Smooth muscle cell (in vitro differentiated cells): ENCODE measurements around the gene SRPK3. TPM values are rescaled to one million over a fixed set of nuclear protein-coding genes. Genes with fewer than 3 reads are reported as not detected.

ENCODE experiments used
- DNase-seq: peaks from one replicate; lab custom pipeline; 2025; ENCODE audit not compliant: unreplicated experiment; lab: John Stamatoyannopoulos, UW
- H2AFZ ChIP-seq: fragments of 200-600 bp; sonication (generic); 2 replicates; pipeline ENCODE4 v1.6.0; 2016; ENCODE audit warnings: antibody characterized with exemption, low read depth, mild to moderate bottlenecking
- H3F3A ChIP-seq: fragments of 200-600 bp; sonication (generic); 2 replicates; pipeline ENCODE4 v1.6.0; 2017; ENCODE audit warnings: antibody characterized with exemption, low read depth
- H3K27ac ChIP-seq: fragments of 200-600 bp; sonication (generic); 2 replicates; pipeline ENCODE4 v1.5.1; 2016; ENCODE audit warnings: low read depth, mild to moderate bottlenecking
- H3K27me3 ChIP-seq: fragments of 200-600 bp; sonication (generic); 2 replicates; pipeline ENCODE4 v1.6.1; 2016; ENCODE audit warnings: low read depth, mild to moderate bottlenecking
- H3K36me3 ChIP-seq: fragments of 200-600 bp; sonication (generic); 2 replicates; pipeline ENCODE4 v1.5.1; 2016; ENCODE audit warnings: low read depth
- H3K4me1 ChIP-seq: fragments of 200-600 bp; sonication (generic); 2 replicates; pipeline ENCODE4 v1.5.1; 2016; ENCODE audit warnings: low read depth
- H3K4me2 ChIP-seq: fragments of 200-600 bp; sonication (generic); 2 replicates; pipeline ENCODE4 v1.6.0; 2016; ENCODE audit warnings: mild to moderate bottlenecking
- H3K4me3 ChIP-seq: fragments of 200-600 bp; sonication (generic); 2 replicates; pipeline ENCODE4 v1.5.1; 2016; ENCODE audit warnings: mild to moderate bottlenecking
- H3K79me2 ChIP-seq: fragments of 200-600 bp; sonication (generic); 2 replicates; pipeline ENCODE4 v1.6.0; 2016; ENCODE audit warnings: low read depth, mild to moderate bottlenecking
- H3K9ac ChIP-seq: fragments of 200-600 bp; sonication (generic); 2 replicates; pipeline ENCODE4 v1.6.0; 2016; ENCODE audit warnings: low read depth
- H3K9me3 ChIP-seq: fragments of 200-600 bp; sonication (generic); replicated peaks from 2 replicates; pipeline ENCODE4 v1.5.1; 2016; ENCODE audit warnings: low read depth
- H4K20me1 ChIP-seq: fragments of 200-600 bp; sonication (generic); 2 replicates; pipeline ENCODE4 v1.6.0; 2016; ENCODE audit warnings: low read depth
- CTCF ChIP-seq: fragments of 200-600 bp; sonication (generic); IDR thresholded peaks from 2 replicates; pipeline ENCODE4 v1.5.1; 2017; ENCODE audit warnings: borderline replicate concordance, mild to moderate bottlenecking, antibody characterized with exemption; ENCODE audit not compliant: insufficient read depth, poor library complexity, severe bottlenecking
- WGBS: methylation state at CpG from one replicate; pipeline ENCODE4 v1.1.7; 2016; ENCODE audit warnings: low lambda C conversion rate; 5-methylcytosine and 5-hydroxymethylcytosine counted together
- polyA plus RNA-seq: library from polyadenylated mRNA; unstranded; fragments of >200 nt; fragmentation: Nextera tagmentation; extraction: Ambion mirVana; gene quantifications from 2 replicates; pipeline ENCODE4 v1.2.1, GENCODE V29; 2016
- total RNA-seq: library from RNA; depleted of rRNA; stranded (reverse); fragments of >200 nt; gene quantifications from 2 replicates; pipeline ENCODE4 v1.2.3, GENCODE V29; 2014

Gene SRPK3
- total and polyA plus RNA-seq, 2 experiments from 2014 or later = 0.05 TPM; not detected in 1

- Histone ChIP-seq H3K27me3 (no peaks in the 10 kb centered on the region), H3F3A (no peaks in the 10 kb centered on the region), H3K27ac (no peak overlapping the region), H3K4me2 (no peak overlapping the region), H3K9ac (no peak overlapping the region), H4K20me1 (no peaks in the 10 kb centered on the region), H3K4me3 (no peak overlapping the region), H3K4me1 (no peaks in the 10 kb centered on the region), H3K9me3 (no peaks in the 10 kb centered on the region), H2AFZ (no peak overlapping the region), H3K36me3 (no peaks in the 10 kb centered on the region), H3K79me2 (no peaks in the 10 kb centered on the region)
- DNase-seq = no peak
- WGBS = 91% methylated on average over 40 of the region's 56 CpGs
- no peak for TF ChIP-seq CTCF
These were observed 13.8 kb upstream of the SRPK3 start for GRCh38 chrX:153766871-153767673.

DNA sequence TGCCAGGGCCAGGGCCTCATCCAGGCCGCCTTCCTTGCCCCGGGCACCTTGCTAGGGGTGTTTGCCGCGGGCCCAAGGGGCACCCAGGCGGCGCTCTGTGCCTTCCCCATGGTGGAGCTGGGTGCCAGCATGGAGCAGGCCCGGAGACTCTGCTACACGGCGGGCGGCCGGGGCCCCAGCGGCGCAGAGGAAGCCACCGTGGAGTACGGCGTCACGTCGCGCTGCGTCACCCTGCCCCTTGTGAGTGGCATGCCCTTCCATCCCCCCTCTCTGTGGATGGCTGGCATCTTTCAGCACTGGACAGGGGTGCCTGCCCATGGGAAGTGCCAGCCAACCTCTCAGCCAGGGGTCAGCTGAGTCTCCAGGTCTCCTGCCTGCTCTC, 13.2 kb upstream of the SRPK3 start:
- Histone ChIP-seq H4K20me1 (no peaks in the 10 kb centered on the region), H3K27ac (no peak overlapping the region), H3F3A (no peaks in the 10 kb centered on the region), H3K4me1 (no peaks in the 10 kb centered on the region), H3K27me3 (no peaks in the 10 kb centered on the region), H3K79me2 (no peaks in the 10 kb centered on the region), H3K4me3 (no peak overlapping the region), H2AFZ (no peak overlapping the region), H3K9me3 (no peaks in the 10 kb centered on the region), H3K4me2 (no peak overlapping the region), H3K36me3 (no peaks in the 10 kb centered on the region), H3K9ac (no peak overlapping the region)
- 97% methylated on average over 20 of the region's 20 CpGs for WGBS
- TF ChIP-seq CTCF = no peak
- DNase-seq = no peak

- TF ChIP-seq CTCF = no peak
- Histone ChIP-seq H3K4me1 (no peaks in the 10 kb centered on the region), H3K79me2 (no peaks in the 10 kb centered on the region), H3K9ac (no peak overlapping the region), H4K20me1 (no peaks in the 10 kb centered on the region), H3K27ac (no peak overlapping the region), H3K9me3 (no peaks in the 10 kb centered on the region), H3K4me3 (no peak overlapping the region), H2AFZ (no peak overlapping the region), H3K27me3 (no peaks in the 10 kb centered on the region), H3K36me3 (no peaks in the 10 kb centered on the region), H3K4me2 (no peak overlapping the region), H3F3A (no peaks in the 10 kb centered on the region)
- 92% methylated on average over 19 of the region's 22 CpGs for WGBS
- DNase-seq = no peak
These were observed 12.3 kb upstream of the SRPK3 start for GRCh38 chrX:153768311-153769157.
